Umbilical cord (tissue), 2 donors: Measurements from ENCODE around the gene DNAL4. TPM values are rescaled to one million over a fixed set of nuclear protein-coding genes. Genes with fewer than 3 reads are reported as not detected.

ENCODE experiments used
- DNase-seq: peaks from one replicate; pipeline ENCODE4 v3.0.0-alpha.2; 2015; ENCODE audit warnings: low spot score
- total RNA-seq: library from RNA; depleted of rRNA; stranded (reverse); fragments of >200 nt; gene quantifications from one replicate; pipeline ENCODE4 v1.2.3, GENCODE V29; 2014; ENCODE audit warnings: low replicate concordance; ENCODE audit not compliant: insufficient read depth

Gene DNAL4
- total RNA-seq, 1 donor from 2014 or later = 9.9 TPM

- DNase-seq = no peak
Measured at GRCh38 chr22:38740754-38741153, 53.2 kb downstream of the DNAL4 start.

GRCh38 chr22:38740116-38740723, 53.7 kb downstream of the DNAL4 start:
- no peak for DNase-seq

GRCh38 chr22:38739300-38740055, 54.5 kb downstream of the DNAL4 start:
- DNase-seq = no peak

- DNase-seq = no peak
Measured at GRCh38 chr22:38738475-38739070, 55.4 kb downstream of the DNAL4 start.

- DNase-seq = no peak
Measured at GRCh38 chr22:38737302-38738060, 56.5 kb downstream of the DNAL4 start.

GRCh38 chr22:38736257-38736570, 57.7 kb downstream of the DNAL4 start:
- no peak for DNase-seq

- DNase-seq = no peak
Measured at GRCh38 chr22:38735465-38736256, 58.3 kb downstream of the DNAL4 start.

GRCh38 chr22:38735126-38735464, 58.8 kb downstream of the DNAL4 start:
- no peak for DNase-seq

GRCh38 chr22:38734421-38735100, 59.4 kb downstream of the DNAL4 start:
- no peak for DNase-seq

GRCh38 chr22:38733724-38734381, 60.1 kb downstream of the DNAL4 start:
- DNase-seq = no peak

- no peak for DNase-seq
Measured at GRCh38 chr22:38733329-38733723, 60.6 kb downstream of the DNAL4 start.

- DNase-seq = no peak
Measured at GRCh38 chr22:38732251-38732815, 61.6 kb downstream of the DNAL4 start.

- no peak for DNase-seq
Measured at GRCh38 chr22:38731703-38732161, 62.2 kb downstream of the DNAL4 start.

GRCh38 chr22:38730411-38730871, 63.5 kb downstream of the DNAL4 start:
- DNase-seq = no peak

- no peak for DNase-seq
Measured at GRCh38 chr22:38729946-38730345, 64.0 kb downstream of the DNAL4 start.

GRCh38 chr22:38728871-38729796, 64.8 kb downstream of the DNAL4 start:
- no peak for DNase-seq
